Hematopoietic multipotent progenitor cell treated with erythropoietin and hydrocortisone succinate and interleukin-3 and kit ligand, for 4 days (in vitro differentiated cells): ENCODE measurements around the gene CARMIL3.
"Not testable (repeated sequence)": the region's sequence is repeated elsewhere in the genome, so short reads cannot be mapped to it uniquely, and the experiment has no call there.

Experiments used
- DNase-seq: peaks from one replicate; pipeline ENCODE4 v3.0.0-alpha.2; 2015

Gene CARMIL3

DNA sequence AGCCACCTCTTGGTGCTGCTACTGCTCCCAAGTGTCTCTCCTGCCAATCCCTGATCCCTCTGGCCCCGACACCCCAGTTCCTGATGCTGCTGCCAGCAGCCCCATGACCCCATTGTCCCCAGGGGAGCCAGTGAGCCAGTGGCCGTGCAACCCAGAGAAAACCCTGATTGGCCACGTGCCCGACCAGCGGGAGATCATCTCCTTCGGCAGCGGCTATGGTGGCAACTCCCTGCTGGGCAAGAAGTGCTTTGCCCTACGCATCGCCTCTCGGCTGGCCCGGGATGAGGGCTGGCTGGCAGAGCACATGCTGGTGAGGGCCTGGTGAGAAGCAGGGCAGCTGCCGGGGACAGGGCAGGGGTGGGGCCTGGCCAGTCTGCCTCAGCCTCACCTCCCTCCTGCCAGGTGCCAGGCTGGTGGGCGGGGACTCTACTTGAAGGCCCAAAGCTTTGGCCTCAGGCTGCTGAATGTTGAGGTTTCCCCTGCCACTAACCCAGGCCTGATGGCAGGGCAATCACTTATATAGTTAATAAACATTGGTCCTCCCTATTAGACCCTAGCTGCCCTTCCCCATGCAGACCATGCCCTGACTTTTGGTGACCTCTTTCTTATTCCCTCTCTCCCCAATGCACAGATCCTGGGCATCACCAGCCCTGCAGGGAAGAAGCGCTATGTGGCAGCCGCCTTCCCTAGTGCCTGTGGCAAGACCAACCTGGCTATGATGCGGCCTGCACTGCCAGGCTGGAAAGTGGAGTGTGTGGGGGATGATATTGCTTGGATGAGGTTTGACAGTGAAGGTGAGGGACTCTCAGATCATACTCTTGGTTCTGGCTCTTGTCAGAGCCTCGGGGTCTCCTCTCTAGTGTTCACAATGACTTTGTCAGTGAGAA is 47.4 kb downstream of the CARMIL3 start:
- no peak for DNase-seq

DNA sequence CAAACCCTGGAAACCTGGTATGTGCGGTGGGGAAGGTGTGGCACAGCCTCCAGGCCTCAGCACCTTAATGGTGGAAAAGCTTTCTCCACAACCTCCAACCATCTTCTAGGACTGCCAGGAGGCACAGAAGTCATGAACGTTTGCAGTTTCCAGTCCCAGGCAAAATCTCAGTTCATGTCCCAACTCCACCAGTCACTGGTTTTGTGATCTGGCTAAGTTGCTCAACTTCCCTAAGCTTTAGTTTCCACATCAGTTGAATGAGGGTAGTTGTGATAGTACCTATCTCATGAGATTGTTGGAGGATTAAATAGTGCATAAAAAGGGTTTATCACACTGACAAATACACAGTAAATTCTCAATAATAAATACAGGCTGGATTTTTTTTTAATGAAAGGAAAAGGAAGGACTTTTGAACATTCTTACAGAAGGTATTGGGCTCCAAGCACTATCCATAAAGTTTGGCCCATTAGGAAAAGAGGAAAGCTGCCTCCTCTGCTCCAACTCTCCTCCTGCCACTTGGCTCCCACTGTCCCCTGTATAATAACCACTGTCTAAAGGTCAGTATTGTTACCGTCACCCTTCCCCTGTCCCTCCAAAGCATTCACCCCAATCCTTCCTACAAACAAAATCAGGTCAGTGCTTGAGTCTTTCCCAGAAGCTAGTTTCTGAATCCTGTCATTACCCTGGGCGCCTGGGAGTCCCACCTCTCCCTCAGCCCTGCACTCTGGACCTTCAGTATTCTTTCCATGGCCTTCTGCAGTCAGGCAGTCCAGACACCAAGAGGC is 48.6 kb downstream of the CARMIL3 start:
- peak; percentile 17 for DNase-seq

DNA sequence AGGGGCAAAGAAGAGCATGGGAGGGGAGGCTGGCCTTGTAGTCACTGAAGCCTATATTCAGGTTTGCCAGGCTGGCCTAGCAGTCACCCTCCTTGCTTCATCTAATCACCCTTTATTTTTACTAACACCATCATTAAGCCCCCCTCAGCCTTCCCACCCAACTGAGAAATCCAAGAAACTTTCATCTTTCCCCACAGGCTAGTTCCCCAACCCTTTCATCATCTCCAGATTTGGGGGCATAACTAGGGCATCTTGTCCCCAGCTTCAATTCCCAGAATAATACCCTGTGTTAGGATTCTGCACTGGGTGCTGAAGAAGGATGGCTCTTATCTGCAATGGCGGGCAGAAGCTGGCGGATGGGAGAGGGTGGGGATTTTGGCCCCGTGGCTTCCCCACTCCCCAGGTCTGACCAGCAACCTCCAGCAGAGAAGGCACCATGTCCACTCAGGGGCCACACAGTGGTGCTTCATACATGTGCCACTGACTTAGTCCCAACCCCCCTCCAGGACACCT is 49.2 kb downstream of the CARMIL3 start:
- DNase-seq = no peak

- no peak for DNase-seq
Observed at GRCh38 chr14:24102357-24103048, 50.7 kb downstream of the CARMIL3 start.

- DNase-seq = no peak
Observed at GRCh38 chr14:24103451-24103850, 51.6 kb downstream of the CARMIL3 start.

DNA sequence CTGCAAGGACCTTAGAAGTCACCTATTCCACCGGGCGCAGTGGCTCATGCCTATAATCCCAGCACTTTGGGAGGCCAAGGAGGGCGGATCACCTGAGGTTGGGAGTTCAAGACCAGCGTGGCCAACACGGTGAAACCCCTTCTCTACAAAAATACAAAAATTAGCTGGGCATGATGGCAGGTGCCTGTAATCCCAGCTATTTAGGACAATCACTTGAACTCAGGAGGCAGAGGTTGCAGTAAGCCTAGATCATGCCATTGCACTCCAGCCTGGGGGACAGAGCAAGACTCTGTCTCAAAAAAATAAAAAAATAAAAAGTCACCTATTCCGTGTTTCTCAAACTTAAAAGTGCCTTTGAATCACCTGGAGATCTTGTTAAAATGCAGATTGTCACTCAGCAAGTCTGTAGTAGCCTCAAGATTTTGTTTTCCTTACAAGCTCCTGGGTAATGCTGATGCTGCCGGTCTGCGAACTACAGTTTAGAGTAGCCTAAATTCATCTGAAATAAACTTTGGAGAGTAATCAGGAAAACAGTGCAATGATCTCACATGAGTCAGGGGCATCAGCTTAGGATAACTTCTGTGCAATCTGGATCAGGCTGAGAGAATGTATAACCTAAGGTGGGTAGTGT is 53.9 kb downstream of the CARMIL3 start:
- not testable (repeated sequence) for DNase-seq

- DNase-seq = no peak
Observed at GRCh38 chr14:24106672-24107271, 55.0 kb downstream of the CARMIL3 start.

DNA sequence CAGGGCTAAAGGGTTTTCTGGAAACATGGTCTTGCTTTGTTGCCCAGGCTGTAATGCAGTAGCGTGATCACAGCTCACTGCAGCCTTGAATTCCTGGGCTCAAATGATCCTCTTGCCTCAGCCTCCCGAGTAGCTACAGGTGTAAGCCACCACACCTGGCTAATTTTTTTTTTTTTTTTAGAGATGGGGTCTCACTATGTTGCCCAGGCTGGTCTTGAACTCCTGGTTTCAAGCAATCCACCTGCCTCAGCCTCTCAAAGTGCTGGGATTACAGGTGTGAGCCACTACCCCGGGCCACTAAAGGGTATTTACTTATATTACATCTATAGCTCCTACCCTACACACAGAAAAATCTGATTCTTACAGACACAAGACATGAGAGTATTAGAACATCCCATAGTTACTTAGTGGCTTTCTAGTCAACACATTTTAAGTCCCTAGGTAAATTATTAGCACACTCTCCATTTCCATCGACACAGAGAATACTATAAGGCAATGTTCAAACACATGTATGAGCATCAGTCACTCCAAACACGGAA is 56.6 kb downstream of the CARMIL3 start:
- DNase-seq = no peak

DNA sequence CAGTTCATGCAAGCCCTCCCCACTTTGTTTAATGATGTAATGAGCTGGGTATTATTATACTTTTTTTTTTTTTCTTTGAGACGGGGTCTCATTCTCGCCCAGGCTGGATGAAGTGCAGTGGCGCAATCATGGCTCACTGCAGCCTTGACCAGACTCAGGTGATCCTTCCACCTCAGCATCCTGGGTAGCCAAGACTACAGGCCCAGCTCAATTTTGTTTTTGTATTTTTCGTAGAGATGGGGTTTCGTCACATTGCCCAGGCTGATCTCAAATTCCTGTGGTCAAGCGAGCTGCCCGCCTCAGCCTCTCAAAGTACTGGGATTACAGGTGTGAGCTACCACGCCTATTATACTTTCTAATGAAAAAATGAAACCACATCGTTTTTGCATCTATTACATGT is 58.3 kb downstream of the CARMIL3 start:
- no peak for DNase-seq

DNA sequence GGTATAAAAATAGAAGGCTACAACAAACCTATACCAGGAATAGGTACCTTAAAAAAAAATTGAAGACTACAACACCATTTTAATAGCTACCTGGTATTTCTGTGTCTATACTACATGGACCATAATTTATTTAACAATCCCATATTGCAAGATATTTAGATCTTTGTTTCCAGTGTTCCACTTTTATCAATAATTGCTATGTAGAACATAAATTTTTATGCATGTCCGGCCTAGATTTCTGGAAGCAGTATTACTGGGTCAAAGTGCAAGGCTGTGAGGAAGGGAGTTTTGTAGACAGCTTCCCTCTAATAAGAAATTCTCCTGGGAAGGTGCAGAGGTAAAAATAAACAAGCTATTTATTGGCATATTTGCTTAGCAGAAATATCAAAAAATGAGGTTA is 58.7 kb downstream of the CARMIL3 start:
- DNase-seq = no peak

DNA sequence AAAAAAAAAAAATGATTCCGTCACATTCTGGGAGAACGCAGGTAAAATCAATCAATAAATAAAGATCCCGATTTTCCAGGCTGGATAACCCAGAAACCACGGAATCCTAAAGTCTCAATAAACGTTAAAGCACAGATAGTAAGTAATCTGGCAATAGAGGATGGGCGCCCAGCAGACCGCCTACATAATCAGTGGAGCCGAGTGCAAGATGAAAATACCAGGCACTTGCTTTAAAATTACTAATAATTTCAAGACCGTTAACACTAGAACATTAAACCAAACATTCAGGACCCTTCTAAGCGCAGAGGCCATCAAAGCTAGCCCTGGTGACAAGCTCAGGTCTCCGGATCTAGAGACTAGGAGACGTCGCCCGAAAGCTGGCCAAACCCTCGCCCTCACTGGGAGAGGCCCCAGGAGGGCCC is 61.6 kb downstream of the CARMIL3 start:
- no peak for DNase-seq

GRCh38 chr14:24113801-24114531 is 62.2 kb downstream of the CARMIL3 start:
- DNase-seq = peak; percentile 97

GRCh38 chr14:24114532-24115421 is 63.0 kb downstream of the CARMIL3 start, which contains the start of the genes DCAF11 and NRL:
Gene DCAF11 (plus strand): TSS chr14:24114777. CDS start chr14:24115595, 818 bp downstream.
Gene NRL (minus strand): TSS chr14:24114949. CDS start chr14:24082848, 32,101 bp downstream.
- DNase-seq = peak; percentile 100

DNA sequence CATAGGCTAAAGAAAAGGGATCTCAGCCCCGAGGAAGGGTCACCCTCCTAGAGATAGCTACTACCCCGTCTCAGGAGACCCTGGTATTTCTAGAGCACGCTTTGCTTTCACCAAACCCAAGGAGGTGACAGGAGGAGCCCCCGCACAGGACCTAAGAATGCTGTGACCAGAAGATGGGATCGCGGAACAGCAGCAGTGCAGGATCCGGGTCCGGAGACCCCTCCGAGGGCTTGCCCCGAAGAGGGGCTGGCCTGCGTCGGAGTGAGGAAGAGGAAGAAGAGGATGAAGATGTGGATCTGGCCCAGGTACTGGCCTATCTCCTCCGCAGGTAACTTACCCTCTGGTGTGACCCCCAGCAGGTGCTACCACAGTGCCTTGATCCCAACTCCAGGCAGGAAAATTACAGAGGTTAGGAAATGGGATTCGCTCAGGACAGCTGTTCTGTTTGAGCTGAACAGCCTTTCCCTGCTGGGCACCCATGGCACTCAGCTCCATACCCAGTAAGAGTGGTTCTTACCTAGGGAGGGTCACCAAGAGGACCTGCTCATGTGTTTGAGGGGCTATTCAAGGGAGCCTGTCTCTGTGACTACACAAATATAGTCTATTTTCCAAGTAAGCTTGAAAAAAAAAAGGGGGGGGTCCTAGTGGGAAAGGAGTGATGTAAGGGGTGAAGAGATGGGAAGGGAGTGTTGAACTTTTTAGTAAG is 63.8 kb downstream of the CARMIL3 start:
- DNase-seq = no peak

DNA sequence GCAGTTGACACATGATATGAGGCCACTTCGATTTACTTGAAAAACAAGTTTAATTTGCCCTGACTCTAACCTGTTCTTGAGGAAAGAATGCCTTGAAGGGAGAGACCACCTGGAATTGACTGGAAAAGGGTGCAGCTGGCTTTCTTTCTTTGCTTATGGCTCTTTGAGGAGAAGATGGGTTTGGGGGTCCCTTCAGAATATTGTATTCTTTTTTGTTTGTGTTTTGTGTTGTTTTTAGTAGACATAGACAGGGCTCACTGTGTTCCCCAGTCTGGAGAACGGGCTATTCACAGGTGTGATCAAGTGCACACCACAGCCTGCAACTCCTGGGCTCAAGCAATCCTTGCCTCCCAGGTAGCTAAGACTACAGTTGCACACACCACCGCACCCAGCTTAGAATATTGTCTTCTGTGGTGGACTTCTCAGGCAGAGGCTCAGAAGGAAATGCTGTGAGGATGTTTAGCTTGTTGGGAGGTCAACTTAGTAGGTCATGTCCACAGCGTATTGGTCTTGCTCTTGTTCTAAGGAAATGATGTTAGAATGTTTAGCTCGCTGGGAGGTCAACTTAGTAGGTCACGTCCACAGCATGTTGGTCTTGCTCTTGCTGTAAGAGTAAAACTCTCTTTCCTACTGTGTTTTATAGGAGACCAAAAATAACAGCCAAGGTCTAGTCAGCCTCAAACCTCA is 64.5 kb downstream of the CARMIL3 start:
- no peak for DNase-seq

DNA sequence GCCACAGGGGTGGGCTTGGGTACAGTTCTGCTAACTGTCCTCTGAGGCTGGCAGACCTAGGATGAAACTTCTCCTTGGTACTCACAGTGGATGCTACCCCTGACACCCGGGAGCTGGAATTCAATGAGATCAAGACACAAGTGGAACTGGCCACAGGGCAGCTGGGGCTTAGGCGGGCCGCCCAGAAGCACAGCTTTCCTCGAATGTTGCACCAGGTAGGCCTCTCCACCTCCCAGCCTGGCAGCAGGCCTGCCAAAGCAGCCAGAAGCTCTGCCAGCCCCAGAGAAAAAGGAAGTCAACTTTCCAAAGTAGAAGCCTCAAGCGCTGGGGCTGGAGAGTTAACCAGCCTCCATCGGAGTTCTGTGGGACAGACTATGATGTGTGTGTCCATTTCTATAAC is 65.4 kb downstream of the CARMIL3 start:
- DNase-seq = no peak
